HepG2 (cell line): ENCODE measurements around the gene CCDC142. TPM values are rescaled to one million over a fixed set of nuclear protein-coding genes. Genes with fewer than 3 reads are reported as not detected.
A peak's percentile ranks its signal among the peaks of the same experiment; 100 is the strongest.

Experiments
- ARNTL ChIP-seq: sonication (generic); formaldehyde crosslinking; IDR thresholded peaks from 2 replicates; pipeline ENCODE4 v1.4.0; 2020; ENCODE audit warnings: mild to moderate bottlenecking, missing genetic modification reagents
- BHLHE40 ChIP-seq: IDR thresholded peaks from 2 replicates; pipeline ENCODE4 v1.6.1; 2011; ENCODE audit warnings: low read length, improper control_type of control experiment
- BRD4 ChIP-seq: sonication (generic); formaldehyde crosslinking; IDR thresholded peaks from 2 replicates; pipeline ENCODE4 v1.4.0; 2020; ENCODE audit warnings: missing genetic modification reagents
- CAMTA2 ChIP-seq: sonication (generic); formaldehyde crosslinking; IDR thresholded peaks from 2 replicates; pipeline ENCODE4 v1.4.0; 2020; ENCODE audit warnings: mild to moderate bottlenecking, missing genetic modification reagents, borderline replicate concordance
- GRHL1 ChIP-seq: sonication (generic); formaldehyde crosslinking; conservative IDR thresholded peaks from 2 replicates; pipeline ENCODE4 v1.8.0; 2022; ENCODE audit warnings: missing genetic modification reagents
- KAT2B ChIP-seq: fragments of 150-350 bp; IDR thresholded peaks from 2 replicates; pipeline ENCODE4 v1.6.1; 2014; ENCODE audit warnings: low read depth, low read length, borderline replicate concordance
- MXD1 ChIP-seq: sonication (generic); formaldehyde crosslinking; IDR thresholded peaks from 2 replicates; pipeline ENCODE4 v1.4.0; 2020; ENCODE audit warnings: mild to moderate bottlenecking, missing genetic modification reagents
- NFKBIZ ChIP-seq: IDR thresholded peaks from 2 replicates; pipeline ENCODE4 v1.6.1; 2018; ENCODE audit warnings: missing genetic modification reagents, missing compliant biosample characterization
- RNF219 ChIP-seq: sonication (generic); formaldehyde crosslinking; IDR thresholded peaks from 2 replicates; pipeline ENCODE4 v1.5.0; 2020; ENCODE audit warnings: mild to moderate bottlenecking, missing genetic modification reagents
- SOX13 ChIP-seq, 3 experiments: fragments of 450-650 bp in 1 of 3; sonication (generic) in 1 of 3; formaldehyde crosslinking in 1 of 3; IDR thresholded peaks in 2 of 3; conservative IDR thresholded peaks in 1 of 3; 2 replicates each; pipeline versions ENCODE4 v1.5.0 to v1.6.1; 2016 to 2020; ENCODE audit warnings: antibody characterized with exemption in 1 of 3, mild to moderate bottlenecking in 1 of 3, missing compliant biosample characterization in 1 of 3, missing genetic modification reagents in 1 of 3, moderate library complexity in 1 of 3
- SUZ12 ChIP-seq: fragments of 150-350 bp; IDR thresholded peaks from 2 replicates; pipeline ENCODE4 v1.6.1; 2014; ENCODE audit warnings: low read depth, low read length
- ZFX ChIP-seq: sonication (generic); formaldehyde crosslinking; IDR thresholded peaks from 2 replicates; pipeline ENCODE4 v1.4.0; 2020; ENCODE audit warnings: mild to moderate bottlenecking, low read depth, missing genetic modification reagents, moderate library complexity
- ZFYVE20 ChIP-seq: sonication (generic); formaldehyde crosslinking; IDR thresholded peaks from 2 replicates; pipeline ENCODE4 v1.8.0; 2023; ENCODE audit warnings: low read depth, mild to moderate bottlenecking, moderate library complexity, missing genetic modification reagents, borderline replicate concordance
- ZNF18 ChIP-seq: sonication (generic); formaldehyde crosslinking; IDR thresholded peaks from 2 replicates; pipeline ENCODE4 v1.8.0; 2022; ENCODE audit warnings: mild to moderate bottlenecking, missing genetic modification reagents; ENCODE audit not compliant: insufficient replicate concordance
- ZNF234 ChIP-seq: sonication (generic); formaldehyde crosslinking; conservative IDR thresholded peaks from 2 replicates; pipeline ENCODE4 v1.5.1; 2020; ENCODE audit warnings: mild to moderate bottlenecking, missing genetic modification reagents
- ZNF280D ChIP-seq: sonication (generic); formaldehyde crosslinking; IDR thresholded peaks from 2 replicates; pipeline ENCODE4 v1.5.1; 2020; ENCODE audit warnings: mild to moderate bottlenecking, missing genetic modification reagents
- ZNF557 ChIP-seq: sonication (generic); formaldehyde crosslinking; IDR thresholded peaks from 2 replicates; pipeline ENCODE4 v1.4.0; 2020; ENCODE audit warnings: missing genetic modification reagents
- ZNF589 ChIP-seq: sonication (generic); formaldehyde crosslinking; conservative IDR thresholded peaks from 2 replicates; pipeline ENCODE4 v1.8.0; 2022; ENCODE audit warnings: mild to moderate bottlenecking, moderate library complexity, missing genetic modification reagents
- polyA plus RNA-seq, 8 experiments: library from polyadenylated mRNA; depleted of rRNA in 3 of 8; stranded (reverse) in 7 of 8; unstranded in 1 of 8; fragments of >200 nt; fragmentation: Illumina TruSeq in 4 of 8; extraction: Trizol in 4 of 8; gene quantifications; 2 replicates each; pipeline versions ENCODE4 v1.2.1 to v1.2.3, GENCODE V29; 2011 to 2016; ENCODE audit warnings: low read depth in 4 of 8, missing spikeins in 1 of 8, mixed read lengths in 1 of 8; ENCODE audit not compliant: insufficient read depth in 1 of 8
- total RNA-seq, 5 experiments: library from RNA; depleted of rRNA; stranded (reverse); fragments of >200 nt; fragmentation: Illumina TruSeq; extraction: Trizol; gene quantifications; 2 replicates each; pipeline ENCODE4 v1.2.3, GENCODE V29; 2016; ENCODE audit warnings: low read depth in 1 of 5

CCDC142 gene
- total and polyA plus RNA-seq, 2 of the 13 experiments (the other 11 are each of a cell fraction or from before 2014, with no cell fraction given): 14.7 to 30.4 TPM

GRCh38 chr2:74440378-74441169, 42.2 kb downstream of the CCDC142 start (continued):
- TF ChIP-seq ZNF280D (CRISPR knock-in tag): peak; percentile 87
- peak; percentile 93; the same call in 1 of the 2 replicates for TF ChIP-seq RNF219
- 0 out of 2 replicates have a peak, but pooled peaks have one; percentile 1 for TF ChIP-seq ZFYVE20
- no peak for TF ChIP-seq BHLHE40
- TF ChIP-seq ZNF18: peak; percentile 30
- no peak for TF ChIP-seq GRHL1
- no peak for TF ChIP-seq SUZ12
- TF ChIP-seq ZNF234: no peak
- no peak; the same call in 1 of the 2 replicates for TF ChIP-seq SOX13 (IDR thresholded peaks at IDR 0.05)
- peak in 1 of 2 experiments; percentile 69; a peak in 2 of 4 replicates for TF ChIP-seq SOX13 (CRISPR knock-in tag; conservative IDR thresholded peaks at IDR 0.05 in 1 of 2, IDR thresholded peaks at IDR 0.05 in 1 of 2)
- TF ChIP-seq ZNF557: peak; percentile 84; the same call in 1 of the 2 replicates
- TF ChIP-seq CAMTA2 (CRISPR knock-in tag): peak; percentile 88; the same call in 1 of the 2 replicates
- peak; percentile 66; the same call in 1 of the 2 replicates for TF ChIP-seq ZNF589
- peak; percentile 89 for TF ChIP-seq MXD1 (CRISPR knock-in tag)
- TF ChIP-seq BRD4 (CRISPR knock-in tag): peak; percentile 58; the same call in 1 of the 2 replicates
- peak; percentile 76 for TF ChIP-seq ARNTL (CRISPR knock-in tag)
- peak; percentile 59; the same call in 1 of the 2 replicates for TF ChIP-seq NFKBIZ (CRISPR knock-in tag)
- peak; percentile 99 for TF ChIP-seq ZFX (CRISPR knock-in tag)
- no peak for TF ChIP-seq KAT2B
